Gastrocnemius medialis (tissue), 4 donors: ENCODE data around the gene TEX14. TPM values are rescaled to one million over a fixed set of nuclear protein-coding genes. Genes with fewer than 3 reads are reported as not detected.

Experiments
- ATAC-seq, 2 donors: fragments of 150-250 bp; one replicate each; pipeline ENCODE4 v1.9.1; 2016
- DNase-seq, 2 donors: peaks; one replicate each; pipeline ENCODE4 v3.0.0-alpha.2; 2019
- H3K27ac ChIP-seq, 4 donors: fragments of 200-600 bp; sonication (generic); 1 replicate in 1 of 4; 2 replicates in 3 of 4; pipeline ENCODE4 v1.5.1; 2016 to 2018; ENCODE audit warnings: mild to moderate bottlenecking in 2 of 4, moderate library complexity in 1 of 4
- H3K27me3 ChIP-seq, 3 donors: fragments of 200-600 bp; sonication (generic) in 2 of 3; 1 replicate in 1 of 3; 2 replicates in 2 of 3; pipeline versions ENCODE4 v1.5.1 to v1.6.0; 2016 to 2019; ENCODE audit warnings: mild to moderate bottlenecking in 1 of 3, moderate library complexity in 1 of 3
- H3K36me3 ChIP-seq, 2 donors: fragments of 200-600 bp; sonication (generic) in 1 of 2; one replicate each; pipeline ENCODE4 v1.5.1; 2017 to 2018
- H3K4me1 ChIP-seq, 2 donors: fragments of 200-600 bp; sonication (generic) in 1 of 2; one replicate each; pipeline ENCODE4 v1.5.1; 2016 to 2017; ENCODE audit warnings: mild to moderate bottlenecking in 2 of 2
- H3K4me3 ChIP-seq, 4 donors: fragments of 200-600 bp; sonication (generic) in 3 of 4; 1 replicate in 1 of 4; 2 replicates in 3 of 4; pipeline ENCODE4 v1.5.1; 2016 to 2019; ENCODE audit warnings: mild to moderate bottlenecking in 2 of 4
- H3K9me3 ChIP-seq, 3 donors: fragments of 200-600 bp; sonication (generic) in 2 of 3; 1 replicate in 1 of 3; 2 replicates in 2 of 3; pipeline ENCODE4 v1.5.1; 2016 to 2019
- POLR2A ChIP-seq, 2 donors: fragments of 450-650 bp; IDR thresholded peaks; one replicate each; pipeline ENCODE4 v1.6.1; 2017; ENCODE audit warnings: antibody characterized with exemption in 2 of 2, mild to moderate bottlenecking in 2 of 2, moderate library complexity in 2 of 2
- in situ Hi-C, 4 donors: fragments of 200-750 bp; cut with MboI; loops; one replicate each; pipeline versions ENCODE4 v1.15.0 to v1.8.0; 2017; ENCODE audit warnings: low sequenced_read_pairs in 4 of 4
- intact Hi-C: fragments of 100-400 bp; cut with DNase I; formaldehyde crosslinking; loops from one replicate; pipeline ENCODE4 v1.15.1; 2023; ENCODE audit warnings: low total_unique reads
- total RNA-seq, 4 donors: library from RNA; depleted of rRNA; stranded (reverse); fragments of >200 nt; gene quantifications; one replicate each; pipeline versions ENCODE4 v1.1.0 to v1.2.3, GENCODE V29; 2016
- TF ChIP-seq, protein P1 (sequence below), 5 experiments: fragments of 450-650 bp in 3 of 5; fragments of 200-600 bp in 2 of 5; sonication (generic) in 2 of 5; IDR thresholded peaks in 4 of 5; conservative IDR thresholded peaks in 1 of 5; 1 replicate in 4 of 5; 2 replicates in 1 of 5; pipeline ENCODE4 v1.5.1; 2016 to 2019; ENCODE audit warnings: antibody characterized with exemption in 5 of 5, mild to moderate bottlenecking in 3 of 5, moderate library complexity in 3 of 5

Gene TEX14
- total RNA-seq, 4 donors from 2014 or later: not detected

DNA sequence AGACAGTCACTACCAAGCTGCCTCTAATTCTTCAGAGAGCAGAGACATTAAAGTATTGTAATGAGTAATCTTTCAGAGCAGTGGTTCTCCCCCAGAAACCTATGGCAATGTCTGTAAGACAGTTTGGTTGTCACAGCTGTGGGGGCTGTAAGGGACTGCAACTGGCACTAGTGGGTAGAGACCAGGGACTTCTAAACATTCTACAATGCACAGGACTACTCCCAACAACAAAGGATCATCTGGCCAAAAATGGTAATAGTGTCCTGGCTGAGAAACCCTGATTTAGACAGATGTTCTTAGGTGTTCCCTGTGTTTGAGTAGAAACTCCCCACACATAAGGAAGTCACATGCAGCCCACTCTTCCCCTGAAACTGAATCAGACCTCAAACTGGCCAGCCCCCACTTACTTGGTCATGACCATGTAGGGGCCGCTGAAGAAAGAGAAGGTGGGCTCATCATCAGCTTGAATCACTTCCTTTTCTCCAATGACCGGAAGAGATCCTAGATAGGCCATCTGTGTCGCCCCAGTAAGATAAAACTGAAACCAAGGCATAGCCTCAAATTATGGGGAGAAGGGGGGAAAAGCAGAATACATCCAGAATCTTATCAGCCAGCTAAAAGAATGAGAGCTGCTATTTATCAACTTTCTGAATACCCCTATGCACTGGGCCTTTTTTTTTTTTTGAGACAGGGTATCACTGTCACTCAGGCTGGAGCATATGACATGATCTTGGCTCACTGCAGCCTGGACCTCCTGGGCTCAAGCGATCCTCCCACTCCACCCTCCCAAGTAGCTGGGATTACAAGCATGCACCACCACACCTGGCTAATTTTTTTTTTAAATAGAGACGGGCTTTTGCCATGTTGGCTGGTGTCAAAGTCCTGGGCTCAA, 75.8 kb downstream of the TEX14 start:
- ATAC-seq (no peak), DNase-seq (no peak)
- Histone ChIP-seq H3K4me3 (no peak overlapping the region), H3K27me3 (no peaks in the 10 kb centered on the region), H3K9me3 (no peaks in the 10 kb centered on the region), H3K4me1 (no peaks in the 10 kb centered on the region), H3K27ac (no peak overlapping the region), H3K36me3 (no peaks in the 10 kb centered on the region)
- in situ Hi-C loops: no loop called here
- intact Hi-C loops: no loop called here
- no peak for TF ChIP-seq POLR2A (IDR thresholded peaks at IDR 0.05)
- TF ChIP-seq, protein P1, sequence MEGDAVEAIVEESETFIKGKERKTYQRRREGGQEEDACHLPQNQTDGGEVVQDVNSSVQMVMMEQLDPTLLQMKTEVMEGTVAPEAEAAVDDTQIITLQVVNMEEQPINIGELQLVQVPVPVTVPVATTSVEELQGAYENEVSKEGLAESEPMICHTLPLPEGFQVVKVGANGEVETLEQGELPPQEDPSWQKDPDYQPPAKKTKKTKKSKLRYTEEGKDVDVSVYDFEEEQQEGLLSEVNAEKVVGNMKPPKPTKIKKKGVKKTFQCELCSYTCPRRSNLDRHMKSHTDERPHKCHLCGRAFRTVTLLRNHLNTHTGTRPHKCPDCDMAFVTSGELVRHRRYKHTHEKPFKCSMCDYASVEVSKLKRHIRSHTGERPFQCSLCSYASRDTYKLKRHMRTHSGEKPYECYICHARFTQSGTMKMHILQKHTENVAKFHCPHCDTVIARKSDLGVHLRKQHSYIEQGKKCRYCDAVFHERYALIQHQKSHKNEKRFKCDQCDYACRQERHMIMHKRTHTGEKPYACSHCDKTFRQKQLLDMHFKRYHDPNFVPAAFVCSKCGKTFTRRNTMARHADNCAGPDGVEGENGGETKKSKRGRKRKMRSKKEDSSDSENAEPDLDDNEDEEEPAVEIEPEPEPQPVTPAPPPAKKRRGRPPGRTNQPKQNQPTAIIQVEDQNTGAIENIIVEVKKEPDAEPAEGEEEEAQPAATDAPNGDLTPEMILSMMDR (IDR thresholded peaks at IDR 0.05 in 4 of 5, conservative IDR thresholded peaks at IDR 0.05 in 1 of 5): no peak

DNA sequence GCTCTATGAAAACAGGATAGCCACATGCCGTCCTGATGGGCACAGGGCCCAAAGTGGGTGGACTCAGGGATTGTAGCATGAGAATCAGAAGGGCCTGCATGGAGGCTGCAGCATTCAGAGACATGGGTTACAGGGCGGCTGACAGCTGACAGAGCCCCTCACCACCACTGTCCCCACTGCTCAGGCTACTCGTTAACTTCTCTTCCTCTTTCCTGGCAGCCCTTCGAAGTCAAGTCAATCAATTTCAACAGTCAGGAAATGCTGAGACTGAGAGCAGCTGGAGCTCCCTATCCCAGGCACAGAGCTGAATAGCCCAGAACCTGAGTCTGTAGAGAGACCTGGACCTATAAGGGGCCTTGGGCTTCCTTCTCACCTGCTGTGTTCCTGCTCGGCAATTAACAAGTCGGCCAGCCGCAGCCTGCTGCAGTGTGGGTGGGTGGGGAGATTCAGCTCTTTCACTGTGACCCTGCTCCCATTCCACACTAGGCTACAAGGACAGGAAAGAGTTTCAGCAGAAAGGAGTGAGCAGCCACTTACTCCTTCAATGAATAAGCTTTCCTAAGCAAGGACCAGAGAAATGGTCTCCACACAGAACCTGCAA, 76.9 kb downstream of the TEX14 start:
- DNase-seq (no peak), ATAC-seq (no peak)
- H3K4me1 ChIP-seq: no peaks in the 10 kb centered on the region
- no peaks in the 10 kb centered on the region for H3K36me3 ChIP-seq
- no peak overlapping the region for H3K27ac ChIP-seq
- in situ Hi-C loops (no loop called here), intact Hi-C loops (no loop called here)
- H3K4me3 ChIP-seq: no peak overlapping the region
- H3K9me3 ChIP-seq: no peaks in the 10 kb centered on the region
- TF ChIP-seq POLR2A (IDR thresholded peaks at IDR 0.05): no peak
- TF ChIP-seq, protein P1 (IDR thresholded peaks at IDR 0.05 in 4 of 5, conservative IDR thresholded peaks at IDR 0.05 in 1 of 5): no peak
- H3K27me3 ChIP-seq: no peaks in the 10 kb centered on the region

DNA sequence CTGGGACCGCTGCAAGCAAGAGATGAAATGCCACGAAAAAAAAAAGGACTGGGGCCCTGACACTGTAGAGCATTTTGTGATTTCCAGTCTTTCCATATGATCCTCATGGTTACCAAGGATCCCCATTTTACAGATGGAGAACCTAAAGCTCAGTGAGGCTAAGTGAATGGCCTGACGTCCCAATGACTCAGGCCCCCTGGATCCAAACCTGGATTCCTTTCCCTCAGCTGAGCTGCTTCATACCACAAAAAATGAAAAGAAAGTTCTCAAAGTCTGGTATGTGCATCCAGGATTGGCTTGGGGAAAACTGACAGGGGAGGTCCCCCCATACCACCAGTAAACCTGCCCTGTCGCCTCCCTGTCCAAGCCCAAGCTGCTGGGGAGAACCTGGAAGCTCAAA, 80.5 kb downstream of the TEX14 start:
- no peaks in the 10 kb centered on the region for H3K36me3 ChIP-seq
- no peak overlapping the region for H3K4me3 ChIP-seq
- TF ChIP-seq, protein P1 (IDR thresholded peaks at IDR 0.05 in 4 of 5, conservative IDR thresholded peaks at IDR 0.05 in 1 of 5): no peak
- no peak for TF ChIP-seq POLR2A (IDR thresholded peaks at IDR 0.05)
- H3K4me1 ChIP-seq: no peaks in the 10 kb centered on the region
- no peaks in the 10 kb centered on the region for H3K27me3 ChIP-seq
- H3K27ac ChIP-seq: no peak overlapping the region
- intact Hi-C loops: no loop called here
- DNase-seq (no peak), ATAC-seq (no peak)
- no peaks in the 10 kb centered on the region for H3K9me3 ChIP-seq
- in situ Hi-C loops: no loop called here

DNA sequence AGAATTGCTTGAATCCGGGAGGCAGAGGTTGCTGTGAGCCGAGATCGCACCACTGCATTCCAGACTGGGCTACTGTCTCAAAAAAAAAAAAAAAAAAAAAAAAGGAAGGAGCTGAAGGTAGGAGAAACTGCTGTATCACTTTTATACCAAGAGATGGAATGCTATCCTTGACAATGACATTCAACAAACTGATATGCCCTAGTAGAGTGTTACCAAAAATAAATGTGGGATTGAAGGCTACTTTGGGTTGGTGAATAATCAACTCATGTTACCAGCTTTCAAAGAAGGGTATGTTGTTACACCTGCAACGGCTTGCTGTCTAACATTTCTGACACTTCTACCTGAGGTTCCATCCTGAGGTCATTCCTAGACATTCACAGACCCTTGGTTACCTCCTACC, 84.9 kb downstream of the TEX14 start:
- ATAC-seq (no peak), DNase-seq (no peak)
- H3K9me3 ChIP-seq: no peaks in the 10 kb centered on the region
- no peaks in the 10 kb centered on the region for H3K27me3 ChIP-seq
- H3K4me1 ChIP-seq: no peaks in the 10 kb centered on the region
- intact Hi-C loops (no loop called here), in situ Hi-C loops (no loop called here)
- H3K27ac ChIP-seq: no peak overlapping the region
- H3K36me3 ChIP-seq: no peaks in the 10 kb centered on the region
- TF ChIP-seq, protein P1 (IDR thresholded peaks at IDR 0.05 in 4 of 5, conservative IDR thresholded peaks at IDR 0.05 in 1 of 5): no peak
- TF ChIP-seq POLR2A (IDR thresholded peaks at IDR 0.05): no peak
- no peak overlapping the region for H3K4me3 ChIP-seq
